GM12878 (cell line): ENCODE results near the gene BTG2. TPM values are rescaled to one million over a fixed set of nuclear protein-coding genes. Genes with fewer than 3 reads are reported as not detected.
A peak's percentile ranks its signal among the peaks of the same experiment; 100 is the strongest.

ENCODE experiments used
- ASH2L ChIP-seq: fragments of 300-600, 200-600 bp; sonication (generic); IDR thresholded peaks from 2 replicates; pipeline ENCODE4 v1.6.1; 2017; ENCODE audit warnings: low read depth, mild to moderate bottlenecking, borderline replicate concordance
- CHD2 ChIP-seq: IDR thresholded peaks from 2 replicates; pipeline ENCODE4 v1.6.1; 2011; ENCODE audit warnings: low read depth, low read length, improper control_type of control experiment, borderline replicate concordance
- CREM ChIP-seq: IDR thresholded peaks from 2 replicates; pipeline ENCODE4 v1.6.1; 2014; ENCODE audit warnings: antibody characterized with exemption, low read depth
- DPF2 ChIP-seq: fragments of 450-650 bp; IDR thresholded peaks from 2 replicates; pipeline ENCODE4 v1.6.1; 2017; ENCODE audit warnings: mild to moderate bottlenecking
- ETV6 ChIP-seq, 2 experiments: fragments of 450-650 bp in 1 of 2; IDR thresholded peaks in 1 of 2; conservative IDR thresholded peaks in 1 of 2; 2 replicates each; pipeline ENCODE4 v1.6.1; 2014; ENCODE audit warnings: antibody characterized with exemption in 1 of 2, borderline replicate concordance in 1 of 2, low read depth in 1 of 2, mild to moderate bottlenecking in 1 of 2, moderate library complexity in 1 of 2
- GATAD2B ChIP-seq: fragments of 450-650 bp; conservative IDR thresholded peaks from 2 replicates; pipeline ENCODE4 v1.6.1; 2017; ENCODE audit warnings: low read depth, mild to moderate bottlenecking, moderate library complexity
- IRF4 ChIP-seq: IDR thresholded peaks from 2 replicates; pipeline ENCODE4 v1.6.1; 2011; ENCODE audit warnings: low read depth, low read length
- KDM1A ChIP-seq: fragments of 200-600 bp; sonication (generic); IDR thresholded peaks from 2 replicates; pipeline ENCODE4 v1.6.1; 2016; ENCODE audit warnings: borderline replicate concordance
- KLF5 ChIP-seq: fragments of 450-650 bp; IDR thresholded peaks from 2 replicates; pipeline ENCODE4 v1.6.1; 2014; ENCODE audit warnings: mild to moderate bottlenecking; ENCODE audit not compliant: partially characterized antibody
- MLLT1 ChIP-seq: fragments of 450-650 bp; IDR thresholded peaks from 2 replicates; pipeline ENCODE4 v1.6.1; 2016; ENCODE audit warnings: mild to moderate bottlenecking
- NFYA ChIP-seq: IDR thresholded peaks from 2 replicates; pipeline ENCODE4 v1.6.1; 2011; ENCODE audit warnings: low read depth, mild to moderate bottlenecking, low read length, improper control_type of control experiment, borderline replicate concordance
- PAX5 ChIP-seq: IDR thresholded peaks from 2 replicates; pipeline ENCODE4 v1.6.1; 2011; ENCODE audit warnings: low read depth, low read length, borderline replicate concordance
- RELB ChIP-seq: fragments of 450-650 bp; IDR thresholded peaks from 2 replicates; pipeline ENCODE4 v1.6.1; 2017; ENCODE audit warnings: low read depth, mild to moderate bottlenecking, moderate library complexity
- TCF7 ChIP-seq: IDR thresholded peaks from 2 replicates; pipeline ENCODE4 v1.6.1; 2014; ENCODE audit warnings: antibody characterized with exemption, borderline replicate concordance
- YY1 ChIP-seq: IDR thresholded peaks from 2 replicates; pipeline ENCODE4 v1.6.1; 2011; ENCODE audit warnings: low read depth, mild to moderate bottlenecking, low read length
- ZBTB33 ChIP-seq: fragments of 450-650 bp; IDR thresholded peaks from 2 replicates; pipeline ENCODE4 v1.6.1; 2017; ENCODE audit warnings: mild to moderate bottlenecking
- ZNF217 ChIP-seq: fragments of 450-650 bp; IDR thresholded peaks from 2 replicates; pipeline ENCODE4 v1.6.1; 2017; ENCODE audit warnings: antibody characterized with exemption, mild to moderate bottlenecking
- polyA plus RNA-seq, 11 experiments: library from polyadenylated mRNA; depleted of rRNA in 4 of 11; unstranded in 6 of 11; stranded (reverse) in 5 of 11; fragments of >200 nt; fragmentation: Nextera tagmentation in 4 of 11; fragmentation: Illumina TruSeq in 1 of 11; extraction: Ambion mirVana in 4 of 11; extraction: Trizol in 1 of 11; gene quantifications; 1 replicate in 1 of 11; 2 replicates in 10 of 11; pipeline versions ENCODE4 v1.2.1 to v1.2.3, GENCODE V29; 2011 to 2016; ENCODE audit warnings: inconsistent platforms in 2 of 11, missing spikeins in 2 of 11, low read depth in 1 of 11
- total RNA-seq, 4 experiments: library from RNA; depleted of rRNA in 3 of 4; stranded (reverse); fragments of >200 nt in 3 of 4; fragmentation: Illumina TruSeq in 1 of 4; extraction: Trizol in 1 of 4; gene quantifications; 2 replicates each; pipeline versions ENCODE4 v1.2.1 to v1.2.3, GENCODE V29; 2013 to 2021
- TF ChIP-seq, protein P1 (sequence below): fragments of 450-650 bp; IDR thresholded peaks from 2 replicates; pipeline ENCODE4 v1.6.1; 2018; ENCODE audit warnings: mild to moderate bottlenecking, low read depth, moderate library complexity; ENCODE audit not compliant: partially characterized antibody
- TF ChIP-seq, protein P2 (sequence below): fragments of 450-650 bp; conservative IDR thresholded peaks from 2 replicates; pipeline ENCODE4 v1.6.1; 2017; ENCODE audit warnings: mild to moderate bottlenecking, moderate library complexity

The BTG2 gene
- total and polyA plus RNA-seq, 10 of the 15 experiments (the other 5 are each of a cell fraction or from before 2014, with no cell fraction given), result 23.3 to 160 (median 98.1) TPM

DNA sequence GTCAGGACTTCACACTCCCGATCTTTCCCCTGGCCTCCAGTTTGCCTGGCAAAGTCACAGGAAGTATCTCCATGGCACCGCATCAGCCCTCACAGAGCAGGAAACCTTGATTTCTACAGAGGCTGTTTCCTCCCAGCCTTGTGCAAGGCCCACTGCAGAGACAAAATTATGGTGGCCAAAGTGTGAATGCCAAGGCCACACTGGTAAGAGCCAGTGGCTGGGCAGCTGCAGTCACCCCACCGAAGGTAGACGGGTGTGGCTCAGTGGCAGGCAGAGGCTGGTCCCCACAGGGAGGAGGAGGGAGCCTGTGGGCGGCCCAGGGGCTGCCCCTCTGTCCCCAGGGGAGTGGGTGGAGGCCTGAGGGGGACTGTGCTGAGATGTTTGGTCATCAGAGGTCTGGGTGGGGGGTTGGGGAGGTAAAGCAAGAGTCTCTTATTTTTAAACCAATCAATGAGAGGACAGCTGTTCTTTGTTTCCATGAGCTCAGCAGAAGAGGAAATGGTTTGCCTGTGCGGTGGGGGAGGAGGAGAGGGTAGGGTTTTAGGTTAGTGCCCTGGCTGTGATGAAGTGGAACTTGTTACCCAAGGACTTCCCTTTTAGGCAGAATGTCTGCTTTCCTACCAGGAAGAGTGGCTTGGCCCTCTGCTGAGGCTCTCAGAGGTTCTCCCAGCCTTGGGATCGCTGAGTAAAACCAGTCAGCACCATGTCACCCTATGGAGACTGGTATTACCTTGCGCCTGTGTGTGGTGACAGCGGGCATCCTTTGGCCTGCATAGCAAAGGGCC, 18.0 kb upstream of the BTG2 start (continued):
- TF ChIP-seq ZBTB33 (no peak), YY1 (peak; percentile 56), RELB (peak; percentile 88), CHD2 (peak; percentile 94), KLF5 (peak; percentile 88), CREM (peak; percentile 95), KDM1A (no peak), ETV6 (conservative IDR thresholded peaks at IDR 0.05 in 1 of 2, IDR thresholded peaks at IDR 0.05 in 1 of 2; ENCODE audit: borderline replicate concordance in 1 of 2, low read depth in 1 of 2) (peak in 1 of 2 experiments; percentile 94; a peak in 2 of 4 replicates), GATAD2B (peak; percentile 84), ZNF217 (peak; percentile 68; the same call in 1 of the 2 replicates), ASH2L (no peak), DPF2 (peak; percentile 80; the same call in 1 of the 2 replicates), MLLT1 (peak; percentile 94), TCF7 (no peak), PAX5 (peak; percentile 75; the same call in 1 of the 2 replicates), IRF4 (peak; percentile 80; the same call in 1 of the 2 replicates), NFYA (no peak)
- TF ChIP-seq, protein P1, sequence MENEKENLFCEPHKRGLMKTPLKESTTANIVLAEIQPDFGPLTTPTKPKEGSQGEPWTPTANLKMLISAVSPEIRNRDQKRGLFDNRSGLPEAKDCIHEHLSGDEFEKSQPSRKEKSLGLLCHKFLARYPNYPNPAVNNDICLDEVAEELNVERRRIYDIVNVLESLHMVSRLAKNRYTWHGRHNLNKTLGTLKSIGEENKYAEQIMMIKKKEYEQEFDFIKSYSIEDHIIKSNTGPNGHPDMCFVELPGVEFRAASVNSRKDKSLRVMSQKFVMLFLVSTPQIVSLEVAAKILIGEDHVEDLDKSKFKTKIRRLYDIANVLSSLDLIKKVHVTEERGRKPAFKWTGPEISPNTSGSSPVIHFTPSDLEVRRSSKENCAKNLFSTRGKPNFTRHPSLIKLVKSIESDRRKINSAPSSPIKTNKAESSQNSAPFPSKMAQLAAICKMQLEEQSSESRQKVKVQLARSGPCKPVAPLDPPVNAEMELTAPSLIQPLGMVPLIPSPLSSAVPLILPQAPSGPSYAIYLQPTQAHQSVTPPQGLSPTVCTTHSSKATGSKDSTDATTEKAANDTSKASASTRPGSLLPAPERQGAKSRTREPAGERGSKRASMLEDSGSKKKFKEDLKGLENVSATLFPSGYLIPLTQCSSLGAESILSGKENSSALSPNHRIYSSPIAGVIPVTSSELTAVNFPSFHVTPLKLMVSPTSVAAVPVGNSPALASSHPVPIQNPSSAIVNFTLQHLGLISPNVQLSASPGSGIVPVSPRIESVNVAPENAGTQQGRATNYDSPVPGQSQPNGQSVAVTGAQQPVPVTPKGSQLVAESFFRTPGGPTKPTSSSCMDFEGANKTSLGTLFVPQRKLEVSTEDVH, result peak; percentile 61
- TF ChIP-seq, protein P2, sequence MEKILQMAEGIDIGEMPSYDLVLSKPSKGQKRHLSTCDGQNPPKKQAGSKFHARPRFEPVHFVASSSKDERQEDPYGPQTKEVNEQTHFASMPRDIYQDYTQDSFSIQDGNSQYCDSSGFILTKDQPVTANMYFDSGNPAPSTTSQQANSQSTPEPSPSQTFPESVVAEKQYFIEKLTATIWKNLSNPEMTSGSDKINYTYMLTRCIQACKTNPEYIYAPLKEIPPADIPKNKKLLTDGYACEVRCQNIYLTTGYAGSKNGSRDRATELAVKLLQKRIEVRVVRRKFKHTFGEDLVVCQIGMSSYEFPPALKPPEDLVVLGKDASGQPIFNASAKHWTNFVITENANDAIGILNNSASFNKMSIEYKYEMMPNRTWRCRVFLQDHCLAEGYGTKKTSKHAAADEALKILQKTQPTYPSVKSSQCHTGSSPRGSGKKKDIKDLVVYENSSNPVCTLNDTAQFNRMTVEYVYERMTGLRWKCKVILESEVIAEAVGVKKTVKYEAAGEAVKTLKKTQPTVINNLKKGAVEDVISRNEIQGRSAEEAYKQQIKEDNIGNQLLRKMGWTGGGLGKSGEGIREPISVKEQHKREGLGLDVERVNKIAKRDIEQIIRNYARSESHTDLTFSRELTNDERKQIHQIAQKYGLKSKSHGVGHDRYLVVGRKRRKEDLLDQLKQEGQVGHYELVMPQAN, result 0 out of 2 replicates have a peak, but pooled peaks have one; percentile 52
